ENCODE results near the gene TSPAN14.
"Not testable (repeated sequence)": the region's sequence is repeated elsewhere in the genome, so short reads cannot be mapped to it uniquely, and the experiment has no call there.

Gene TSPAN14

GRCh38 chr10:80472234-80473095 is 18.4 kb downstream of the TSPAN14 start:
- DNase-seq: no peak

- no peak for DNase-seq
Measured at GRCh38 chr10:80473096-80473657, 19.1 kb downstream of the TSPAN14 start.

- DNase-seq: no peak
Measured at GRCh38 chr10:80473692-80474596, 19.8 kb downstream of the TSPAN14 start.

- no peak for DNase-seq
Measured at GRCh38 chr10:80474597-80474910, 20.4 kb downstream of the TSPAN14 start.

- no peak for DNase-seq
Measured at GRCh38 chr10:80474941-80475340, 20.8 kb downstream of the TSPAN14 start.

GRCh38 chr10:80475641-80476040 is 21.5 kb downstream of the TSPAN14 start:
- DNase-seq: not testable (repeated sequence)

GRCh38 chr10:80476685-80477084 is 22.6 kb downstream of the TSPAN14 start:
- no peak for DNase-seq

- DNase-seq: no peak
Measured at GRCh38 chr10:80477813-80478212, 23.7 kb downstream of the TSPAN14 start.

GRCh38 chr10:80480373-80480772 is 26.3 kb downstream of the TSPAN14 start:
- not testable (repeated sequence) for DNase-seq

- no peak for DNase-seq
Measured at GRCh38 chr10:80480852-80481251, 26.7 kb downstream of the TSPAN14 start.

GRCh38 chr10:80484243-80484642 is 30.1 kb downstream of the TSPAN14 start:
- no peak for DNase-seq

- DNase-seq: no peak
Measured at GRCh38 chr10:80484676-80485075, 30.6 kb downstream of the TSPAN14 start.

- DNase-seq: no peak
Measured at GRCh38 chr10:80485076-80485945, 31.2 kb downstream of the TSPAN14 start.

- DNase-seq: no peak
Measured at GRCh38 chr10:80485946-80486764, 32.0 kb downstream of the TSPAN14 start.

- DNase-seq: no peak
Measured at GRCh38 chr10:80486785-80487420, 32.8 kb downstream of the TSPAN14 start.

- DNase-seq: no peak
Measured at GRCh38 chr10:80487421-80487785, 33.3 kb downstream of the TSPAN14 start.

- DNase-seq: no peak
Measured at GRCh38 chr10:80487791-80488538, 33.9 kb downstream of the TSPAN14 start.

GRCh38 chr10:80488539-80489066 is 34.5 kb downstream of the TSPAN14 start:
- DNase-seq: no peak

GRCh38 chr10:80489371-80490112 is 35.4 kb downstream of the TSPAN14 start:
- no peak for DNase-seq

Measured in NCI-H2081 treated with DMSO at 0.1 percent for 48 hours (cell line).